WI38 (cell line): Measurements from ENCODE around the gene ABCA4.

Experiments used
- H3K4me3 ChIP-seq: 2 replicates; pipeline ENCODE4 v1.5.1; 2011; ENCODE audit warnings: low read depth, mild to moderate bottlenecking, control low read depth, low read length
- TF ChIP-seq, protein P1 (sequence below): IDR thresholded peaks from 2 replicates; pipeline ENCODE4 v1.5.1; 2012; ENCODE audit warnings: low read depth, mild to moderate bottlenecking, control low read depth, low read length

The ABCA4 gene

DNA sequence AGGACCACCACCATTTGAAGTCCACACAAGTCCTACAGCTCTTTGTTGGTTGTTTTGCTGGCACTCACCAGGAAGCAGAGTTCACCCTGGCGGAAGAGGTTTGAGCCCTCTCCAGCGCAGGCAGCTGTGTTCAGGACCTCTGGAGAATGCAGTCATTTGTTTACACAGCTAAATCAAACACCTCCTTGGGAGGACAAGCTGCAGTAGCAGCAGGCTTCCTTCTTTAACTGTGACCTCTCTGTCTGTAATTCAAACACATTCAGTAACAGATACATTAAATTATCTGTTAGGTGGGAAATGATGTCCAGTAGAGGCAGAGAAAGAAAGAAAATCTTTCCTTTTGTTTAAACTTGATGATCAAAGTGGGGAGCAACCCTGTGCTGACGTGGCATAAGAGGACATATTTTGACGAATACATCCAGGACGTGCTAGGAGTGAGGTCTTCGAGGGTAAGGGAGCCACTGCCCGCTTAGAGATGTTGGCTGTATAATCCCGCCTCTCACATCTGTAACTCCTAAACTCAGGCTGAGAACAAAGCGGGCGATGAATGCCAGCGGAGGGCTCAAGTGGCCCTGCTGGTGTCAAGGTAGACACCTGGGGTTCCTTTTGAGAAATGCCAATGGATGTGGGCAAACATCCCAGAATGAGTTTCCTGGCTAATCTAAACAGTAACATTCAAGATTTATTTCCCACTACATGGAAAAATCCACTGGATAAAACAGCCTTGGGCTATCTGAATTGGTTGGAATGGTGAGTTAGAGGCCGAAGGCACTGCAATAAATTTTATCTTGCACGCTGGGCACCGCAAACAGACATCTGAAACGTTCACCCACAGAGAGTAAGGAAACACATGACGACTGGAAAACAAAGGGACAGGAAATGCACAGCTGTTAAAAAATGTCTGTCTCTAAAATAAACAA lies 51.7 kb downstream of the ABCA4 start:
- TF ChIP-seq, protein P1, sequence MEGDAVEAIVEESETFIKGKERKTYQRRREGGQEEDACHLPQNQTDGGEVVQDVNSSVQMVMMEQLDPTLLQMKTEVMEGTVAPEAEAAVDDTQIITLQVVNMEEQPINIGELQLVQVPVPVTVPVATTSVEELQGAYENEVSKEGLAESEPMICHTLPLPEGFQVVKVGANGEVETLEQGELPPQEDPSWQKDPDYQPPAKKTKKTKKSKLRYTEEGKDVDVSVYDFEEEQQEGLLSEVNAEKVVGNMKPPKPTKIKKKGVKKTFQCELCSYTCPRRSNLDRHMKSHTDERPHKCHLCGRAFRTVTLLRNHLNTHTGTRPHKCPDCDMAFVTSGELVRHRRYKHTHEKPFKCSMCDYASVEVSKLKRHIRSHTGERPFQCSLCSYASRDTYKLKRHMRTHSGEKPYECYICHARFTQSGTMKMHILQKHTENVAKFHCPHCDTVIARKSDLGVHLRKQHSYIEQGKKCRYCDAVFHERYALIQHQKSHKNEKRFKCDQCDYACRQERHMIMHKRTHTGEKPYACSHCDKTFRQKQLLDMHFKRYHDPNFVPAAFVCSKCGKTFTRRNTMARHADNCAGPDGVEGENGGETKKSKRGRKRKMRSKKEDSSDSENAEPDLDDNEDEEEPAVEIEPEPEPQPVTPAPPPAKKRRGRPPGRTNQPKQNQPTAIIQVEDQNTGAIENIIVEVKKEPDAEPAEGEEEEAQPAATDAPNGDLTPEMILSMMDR: no peak
- H3K4me3 ChIP-seq: no peak overlapping the region

GRCh38 chr1:94068096-94068998 lies 52.6 kb downstream of the ABCA4 start:
- TF ChIP-seq, protein P1: no peak
- H3K4me3 ChIP-seq: no peak overlapping the region

DNA sequence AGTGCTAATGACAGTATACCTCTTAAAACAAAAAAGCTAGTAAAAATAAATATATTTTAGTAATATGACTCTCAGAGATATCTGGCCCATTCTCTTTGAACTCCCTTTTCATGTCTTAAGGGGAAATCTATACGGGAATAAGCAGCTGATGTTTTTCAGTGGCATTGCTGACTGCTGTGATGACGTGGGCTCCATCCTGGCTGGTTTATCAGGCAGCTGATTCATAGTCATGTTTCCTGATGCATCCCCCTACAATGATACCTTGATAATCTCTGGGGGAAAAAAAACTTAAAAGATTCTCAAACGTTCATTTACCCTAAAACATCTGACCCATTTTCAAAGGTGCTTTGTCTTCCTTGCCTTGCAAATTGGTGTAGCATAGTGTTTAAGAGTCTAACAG lies 53.8 kb downstream of the ABCA4 start:
- H3K4me3 ChIP-seq: no peak overlapping the region
- TF ChIP-seq, protein P1: no peak

GRCh38 chr1:94063379-94063778 lies 57.6 kb downstream of the ABCA4 start:
- H3K4me3 ChIP-seq: no peak overlapping the region
- TF ChIP-seq, protein P1: no peak

DNA sequence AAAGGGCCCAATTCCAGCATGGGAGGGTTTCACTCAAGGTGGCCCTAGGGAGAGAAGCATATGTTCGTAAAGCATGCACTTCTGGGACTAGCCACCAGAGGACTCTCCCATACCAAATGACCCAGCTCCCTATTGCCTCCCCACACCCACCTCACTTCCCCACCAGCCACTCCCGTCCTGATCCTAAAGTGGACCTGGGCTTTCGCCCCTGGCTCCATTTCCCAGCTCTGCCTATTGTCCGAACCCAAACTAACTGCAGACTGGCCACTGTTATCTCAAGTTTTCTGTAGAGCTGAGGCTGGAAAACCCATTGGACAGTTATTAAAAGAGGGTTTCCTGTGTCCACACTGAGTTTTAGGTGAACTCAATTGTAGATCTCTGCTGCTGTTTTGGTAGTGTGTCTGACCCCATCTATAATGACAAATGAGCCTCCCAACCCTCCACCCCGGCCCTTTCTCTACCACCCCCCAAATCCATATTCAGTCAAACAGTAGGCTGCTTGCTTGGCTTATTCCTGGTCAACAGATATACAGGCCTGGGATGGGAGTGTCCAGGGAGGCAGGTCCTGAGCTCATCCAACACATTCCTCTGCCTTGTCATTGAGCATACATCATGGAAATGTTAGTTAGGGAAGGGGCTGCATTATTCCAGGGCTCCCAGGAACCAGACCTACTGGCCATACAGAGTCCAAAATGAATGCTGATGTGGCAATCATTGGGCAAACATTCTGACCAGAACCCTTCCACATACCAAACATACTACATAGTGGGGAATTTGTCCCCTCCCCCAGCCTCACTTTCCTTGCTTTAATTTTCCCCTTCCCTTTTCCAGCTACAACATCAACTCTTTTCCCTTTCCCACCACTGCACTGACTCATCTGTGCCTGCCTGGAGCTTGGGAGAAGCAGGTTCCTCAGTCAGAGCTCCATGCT lies 59.2 kb downstream of the ABCA4 start:
- TF ChIP-seq, protein P1: peak; percentile 89
- no peak overlapping the region for H3K4me3 ChIP-seq

- H3K4me3 ChIP-seq: no peak overlapping the region
- TF ChIP-seq, protein P1: no peak
Measured at GRCh38 chr1:94060720-94061119, 60.2 kb downstream of the ABCA4 start.
